GM13977 (cell line): Measurements from ENCODE around the gene ICA1L.

ENCODE experiments used
- DNase-seq: peaks from one replicate; pipeline ENCODE4 v3.0.0; 2012; ENCODE audit warnings: low spot score
- in situ Hi-C: fragments of 300-500 bp; cut with MboI; formaldehyde crosslinking; loops from one replicate; pipeline ENCODE4 v1.12.0; 2022; ENCODE audit warnings: low sequenced_read_pairs, low pct_unique_long_range_greater_than_20kb, mixed read lengths, inconsistent platforms; ENCODE audit not compliant: unreplicated experiment
- TF ChIP-seq, protein P1 (sequence below): IDR thresholded peaks from 2 replicates; pipeline ENCODE4 v1.5.1; 2012; ENCODE audit warnings: mild to moderate bottlenecking, control low read depth; ENCODE audit not compliant: insufficient read depth; ENCODE audit errors: extremely low read depth, missing control alignments

ICA1L gene

DNA sequence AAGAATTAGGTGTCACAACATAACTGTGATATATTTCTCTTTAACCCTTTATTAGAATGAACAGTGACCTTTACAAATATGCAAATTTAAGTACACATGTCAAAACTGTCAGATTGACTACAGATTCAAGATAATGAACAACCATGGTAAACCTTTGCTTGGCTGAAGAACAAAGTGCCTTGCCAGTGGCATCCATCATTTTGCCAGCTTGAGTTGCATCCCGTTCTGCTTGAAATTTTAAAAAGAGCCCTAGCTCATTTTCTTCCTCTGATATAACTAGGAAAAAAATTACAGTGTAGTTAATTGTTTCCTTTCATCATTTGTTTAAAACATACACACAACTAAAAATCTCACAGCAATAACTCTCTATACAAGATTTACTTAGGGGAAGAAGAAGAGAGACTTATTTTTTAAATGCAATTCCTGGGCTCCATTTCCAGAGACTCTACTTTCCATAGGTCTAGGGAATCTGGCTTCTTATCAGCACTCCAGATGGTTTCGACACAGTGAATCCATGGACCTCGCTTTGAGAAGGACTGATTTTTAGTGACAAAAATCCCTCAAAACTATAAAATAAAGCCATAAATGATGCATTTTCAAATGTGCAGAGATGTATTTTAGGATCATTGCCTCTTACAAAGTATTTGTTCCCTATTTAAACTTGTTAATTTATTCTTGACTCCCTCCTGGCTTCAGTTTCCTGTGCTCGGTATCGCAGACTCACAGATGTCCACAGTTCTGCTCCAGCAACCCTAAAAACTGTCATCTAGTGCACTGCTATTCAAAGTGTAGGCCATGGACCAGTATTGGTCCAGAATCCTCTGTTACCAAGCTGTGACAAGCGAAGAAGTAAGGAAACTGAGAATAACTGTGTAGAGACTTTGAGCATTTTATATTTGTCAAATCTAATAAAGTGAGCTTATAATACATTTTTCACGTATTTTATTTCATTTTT is 50.1 kb downstream of the ICA1L start:
- in situ Hi-C loops, result no loop called here
- no peak for DNase-seq
- TF ChIP-seq, protein P1, sequence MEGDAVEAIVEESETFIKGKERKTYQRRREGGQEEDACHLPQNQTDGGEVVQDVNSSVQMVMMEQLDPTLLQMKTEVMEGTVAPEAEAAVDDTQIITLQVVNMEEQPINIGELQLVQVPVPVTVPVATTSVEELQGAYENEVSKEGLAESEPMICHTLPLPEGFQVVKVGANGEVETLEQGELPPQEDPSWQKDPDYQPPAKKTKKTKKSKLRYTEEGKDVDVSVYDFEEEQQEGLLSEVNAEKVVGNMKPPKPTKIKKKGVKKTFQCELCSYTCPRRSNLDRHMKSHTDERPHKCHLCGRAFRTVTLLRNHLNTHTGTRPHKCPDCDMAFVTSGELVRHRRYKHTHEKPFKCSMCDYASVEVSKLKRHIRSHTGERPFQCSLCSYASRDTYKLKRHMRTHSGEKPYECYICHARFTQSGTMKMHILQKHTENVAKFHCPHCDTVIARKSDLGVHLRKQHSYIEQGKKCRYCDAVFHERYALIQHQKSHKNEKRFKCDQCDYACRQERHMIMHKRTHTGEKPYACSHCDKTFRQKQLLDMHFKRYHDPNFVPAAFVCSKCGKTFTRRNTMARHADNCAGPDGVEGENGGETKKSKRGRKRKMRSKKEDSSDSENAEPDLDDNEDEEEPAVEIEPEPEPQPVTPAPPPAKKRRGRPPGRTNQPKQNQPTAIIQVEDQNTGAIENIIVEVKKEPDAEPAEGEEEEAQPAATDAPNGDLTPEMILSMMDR, result no peak

DNA sequence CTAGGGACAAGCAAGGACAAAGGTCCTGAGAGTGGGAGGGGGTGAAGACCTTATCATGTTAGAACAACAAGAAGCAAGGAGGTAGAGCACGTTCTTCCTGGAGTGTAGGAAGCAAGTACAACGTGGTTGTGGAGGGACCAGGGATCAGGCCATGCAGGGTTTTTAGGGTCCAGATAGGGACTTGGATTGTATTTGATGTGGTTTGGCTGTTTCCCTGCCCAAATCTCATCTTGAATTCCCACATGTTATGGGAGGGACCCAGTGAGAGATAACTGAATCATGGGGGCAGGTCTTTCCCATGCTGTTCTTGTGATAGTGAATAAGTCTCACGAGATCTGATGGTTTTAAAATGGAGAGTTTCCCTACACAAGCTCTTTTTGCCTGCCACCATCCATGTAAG is 53.2 kb downstream of the ICA1L start:
- in situ Hi-C loops, result no loop called here
- no peak for DNase-seq
- TF ChIP-seq, protein P1, result no peak

DNA sequence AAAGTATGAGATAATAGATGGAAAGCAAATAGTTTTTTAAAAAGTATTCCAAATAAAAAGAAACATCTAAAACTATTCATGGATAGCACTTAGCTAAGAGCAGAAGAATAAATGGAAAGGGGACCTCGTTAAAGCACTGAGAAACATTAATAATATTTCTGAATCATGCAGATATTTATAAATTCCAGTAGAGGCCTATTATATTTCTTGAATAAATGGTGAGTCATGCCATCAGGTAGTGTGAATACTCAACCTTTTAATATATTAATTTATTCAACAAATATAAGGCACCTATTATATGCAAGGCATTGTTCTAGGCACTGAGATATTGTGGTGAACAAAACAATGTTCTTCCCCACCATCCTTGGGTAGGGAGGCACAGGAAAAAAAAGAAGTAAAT is 53.8 kb downstream of the ICA1L start:
- no peak for DNase-seq
- TF ChIP-seq, protein P1, result no peak
- in situ Hi-C loops, result no loop called here

DNA sequence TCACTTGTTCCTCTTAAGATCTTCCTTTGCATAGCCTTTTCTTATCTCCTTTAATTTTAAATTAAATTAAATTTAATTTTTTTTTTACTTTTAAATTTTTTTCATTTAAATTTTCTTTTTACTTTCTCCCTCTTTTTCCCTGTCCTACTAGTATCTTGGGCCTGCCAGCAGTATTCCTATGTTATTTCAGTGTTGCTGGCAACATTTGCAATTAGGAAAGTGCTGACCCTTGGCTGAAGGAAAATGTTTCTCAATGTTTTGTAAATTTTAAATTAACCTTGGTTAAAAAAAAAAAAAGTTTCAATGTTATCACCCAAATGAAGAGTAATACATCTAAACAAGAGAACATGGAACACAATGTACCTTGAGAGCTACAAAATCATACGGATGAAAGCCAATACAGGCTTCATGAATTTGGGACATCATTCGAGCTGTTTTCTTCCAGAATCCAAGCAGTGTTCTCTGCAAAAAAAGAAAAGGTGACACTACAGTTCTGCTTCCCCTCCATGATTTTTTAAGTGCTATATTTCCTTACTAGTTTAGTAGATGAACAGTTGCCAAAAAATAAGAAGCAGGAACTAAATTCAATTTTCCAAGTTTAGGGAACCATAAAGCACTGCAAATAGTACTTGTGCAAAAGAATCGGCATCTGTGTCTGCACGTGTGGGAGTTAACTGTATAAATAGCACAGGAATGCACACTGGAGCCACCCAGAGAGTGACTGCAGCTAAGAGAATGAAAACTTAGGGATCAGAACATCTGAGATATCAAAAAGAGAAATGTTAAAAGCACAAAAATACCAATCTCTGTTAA is 55.8 kb downstream of the ICA1L start:
- in situ Hi-C loops, result no loop called here
- no peak for DNase-seq
- TF ChIP-seq, protein P1, result no peak

DNA sequence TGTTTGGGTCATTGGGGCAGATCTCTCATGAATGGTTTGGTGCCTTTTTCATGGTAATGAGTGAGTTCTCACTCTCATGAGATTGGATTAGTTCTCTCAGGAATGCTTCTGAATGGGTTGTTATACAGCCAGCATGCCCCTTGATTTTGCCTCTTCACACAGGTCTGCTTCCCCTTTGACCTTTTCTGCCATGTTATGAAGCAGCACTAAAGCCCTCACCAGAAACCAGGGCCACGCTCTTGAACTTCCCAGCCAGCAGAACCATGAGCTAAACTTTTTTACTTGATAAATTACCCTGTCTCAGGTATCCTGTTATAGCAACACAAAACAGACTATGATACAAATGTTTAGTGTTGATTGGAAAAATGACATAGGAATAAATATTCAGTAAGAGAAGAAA is 57.3 kb downstream of the ICA1L start:
- no peak for DNase-seq
- in situ Hi-C loops, result no loop called here
- TF ChIP-seq, protein P1, result no peak

DNA sequence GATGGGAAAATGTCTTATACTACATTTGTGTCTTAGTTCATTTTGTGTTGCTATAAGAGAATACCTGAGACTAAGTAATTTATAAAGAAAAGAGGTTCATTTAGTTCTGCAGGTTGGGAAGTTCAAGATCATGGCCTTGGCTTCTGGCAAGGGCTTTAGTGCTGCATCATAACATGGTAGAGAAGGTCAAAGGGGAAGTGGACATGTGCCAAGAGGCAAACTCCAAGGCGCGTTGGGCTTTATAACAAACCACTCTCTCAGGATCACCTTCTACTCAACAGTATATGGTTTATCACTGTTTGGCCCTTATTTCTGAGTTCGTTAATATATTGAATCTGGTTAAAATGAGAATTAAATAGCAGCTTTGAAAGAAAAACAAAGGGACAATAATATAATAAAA is 58.2 kb downstream of the ICA1L start:
- TF ChIP-seq, protein P1, result no peak
- no peak for DNase-seq
- in situ Hi-C loops, result no loop called here
